ENCODE data around the gene MED26. TPM values are rescaled to one million over a fixed set of nuclear protein-coding genes. Genes with fewer than 3 reads are reported as not detected.

Gene MED26
- total RNA-seq, 3 donors from 2014 or later = 10.8 to 12.0 (median 11.2) TPM

DNA sequence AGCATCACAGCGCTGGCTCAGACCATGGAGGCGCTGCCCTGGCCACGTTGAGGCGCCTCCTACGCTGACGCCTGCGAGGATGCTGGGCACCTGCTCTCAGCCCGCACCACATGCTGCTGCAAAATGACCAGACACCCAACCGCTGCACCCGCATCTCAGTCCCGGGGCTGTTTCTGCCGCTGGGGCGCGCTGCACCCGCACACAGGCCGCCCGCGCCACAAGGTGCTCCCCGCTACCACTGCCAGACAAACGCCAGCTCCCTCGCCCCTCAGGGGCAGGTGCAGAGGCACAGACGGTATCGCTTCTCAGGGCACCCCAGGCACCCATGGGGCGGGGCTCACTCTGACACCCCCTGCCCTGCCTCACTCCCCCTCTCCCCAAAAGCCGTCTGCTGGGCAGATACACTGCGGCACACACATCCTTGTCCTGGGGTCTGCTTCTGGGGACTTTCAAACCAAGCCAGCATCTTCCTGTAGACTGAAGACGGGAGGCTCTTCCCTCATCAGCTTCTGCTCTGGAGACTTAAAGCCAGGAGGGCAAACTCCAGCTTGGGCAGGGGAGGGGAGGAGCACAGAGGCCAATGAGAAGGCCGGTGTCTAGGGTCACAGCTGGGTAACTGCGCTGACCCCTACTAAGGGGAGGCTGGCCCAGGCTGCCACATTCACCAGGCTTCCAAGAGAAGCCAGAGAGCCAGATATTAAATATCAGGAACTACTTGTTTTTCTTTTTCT lies 102.1 kb downstream of the MED26 start:
- TF ChIP-seq, protein P1, sequence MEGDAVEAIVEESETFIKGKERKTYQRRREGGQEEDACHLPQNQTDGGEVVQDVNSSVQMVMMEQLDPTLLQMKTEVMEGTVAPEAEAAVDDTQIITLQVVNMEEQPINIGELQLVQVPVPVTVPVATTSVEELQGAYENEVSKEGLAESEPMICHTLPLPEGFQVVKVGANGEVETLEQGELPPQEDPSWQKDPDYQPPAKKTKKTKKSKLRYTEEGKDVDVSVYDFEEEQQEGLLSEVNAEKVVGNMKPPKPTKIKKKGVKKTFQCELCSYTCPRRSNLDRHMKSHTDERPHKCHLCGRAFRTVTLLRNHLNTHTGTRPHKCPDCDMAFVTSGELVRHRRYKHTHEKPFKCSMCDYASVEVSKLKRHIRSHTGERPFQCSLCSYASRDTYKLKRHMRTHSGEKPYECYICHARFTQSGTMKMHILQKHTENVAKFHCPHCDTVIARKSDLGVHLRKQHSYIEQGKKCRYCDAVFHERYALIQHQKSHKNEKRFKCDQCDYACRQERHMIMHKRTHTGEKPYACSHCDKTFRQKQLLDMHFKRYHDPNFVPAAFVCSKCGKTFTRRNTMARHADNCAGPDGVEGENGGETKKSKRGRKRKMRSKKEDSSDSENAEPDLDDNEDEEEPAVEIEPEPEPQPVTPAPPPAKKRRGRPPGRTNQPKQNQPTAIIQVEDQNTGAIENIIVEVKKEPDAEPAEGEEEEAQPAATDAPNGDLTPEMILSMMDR (IDR thresholded peaks at IDR 0.05) = no peak
- no peak for ATAC-seq

DNA sequence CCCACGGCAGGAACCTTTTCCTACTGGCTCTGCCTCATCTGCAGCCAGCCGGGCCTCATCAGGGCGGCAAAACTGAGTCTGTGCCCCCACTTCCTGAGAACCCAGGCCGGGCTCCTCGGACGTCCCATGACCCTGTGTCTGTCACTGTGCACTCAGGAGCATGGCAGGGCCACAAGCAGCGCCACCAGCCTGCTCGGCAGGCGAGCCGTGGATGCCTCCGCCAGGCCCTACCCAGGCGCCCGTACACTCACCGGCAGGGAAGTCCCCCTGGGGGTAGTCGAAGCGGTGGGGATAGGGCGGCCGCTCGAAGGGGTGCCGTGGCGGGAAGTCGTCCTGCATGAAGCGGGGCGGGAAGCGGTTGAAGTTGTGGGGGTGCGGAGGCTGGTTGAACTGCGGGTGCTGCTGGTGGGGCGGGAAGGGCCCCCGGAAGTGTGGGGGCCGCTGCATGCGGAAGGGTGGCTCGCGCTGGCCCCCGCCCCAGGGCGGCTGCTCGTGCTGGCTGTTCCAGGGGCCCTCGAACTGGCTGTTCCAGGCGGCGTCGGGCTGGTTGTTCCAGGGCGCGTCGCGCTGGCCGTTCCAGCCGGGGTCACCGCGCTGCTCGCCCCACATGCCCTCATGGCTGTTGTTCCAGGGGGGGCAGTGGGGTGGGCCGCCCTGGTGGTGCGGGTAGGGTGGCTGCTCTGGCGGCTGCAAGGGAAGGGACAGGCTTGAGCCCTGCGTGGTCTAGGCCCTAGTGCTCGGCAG lies 102.8 kb downstream of the MED26 start:
- TF ChIP-seq, protein P1 (IDR thresholded peaks at IDR 0.05) = no peak
- H3K4me1 ChIP-seq (ENCODE audit: low read depth) = no peaks in the 10 kb centered on the region
- no peaks in the 10 kb centered on the region for H3K9me3 ChIP-seq
- intact Hi-C loops (cut with DNase I, micrococcal nuclease) = no loop called here
- peaks cover 7% of the 10 kb centered on the region for H3K36me3 ChIP-seq (ENCODE audit: low read depth)
- DNase-seq (no peak), ATAC-seq (no peak)
- H3K4me3 ChIP-seq = no peak overlapping the region

More for the DNA sequence above, 102.1 kb downstream of the MED26 start:
- Histone ChIP-seq H3K4me3 (no peak overlapping the region), H3K9me3 (no peaks in the 10 kb centered on the region), H3K4me1 (ENCODE audit: low read depth) (no peaks in the 10 kb centered on the region), H3K36me3 (ENCODE audit: low read depth) (peaks cover 4% of the 10 kb centered on the region)
- intact Hi-C loops (cut with DNase I, micrococcal nuclease) = no loop called here
- no peak for DNase-seq

Other genes starting within 250 kb of the MED26 start
- 10 to 100 TPM; 36.8 to 49.8 (median 40.0) TPM for gene EPS15L1, start 156.2 kb downstream of the MED26 start, total RNA-seq
- not detected for gene CALR3, start 132.0 kb downstream of the MED26 start, total RNA-seq
- 1 to 10 TPM; 2.0 to 8.4 (median 2.3) TPM for gene C19orf44, start 131.8 kb downstream of the MED26 start, total RNA-seq
- gene CHERP, start 85.8 kb downstream of the MED26 start, total RNA-seq = 10 to 100 TPM; 36.3 to 43.0 (median 38.8) TPM
- gene SLC35E1, start 55.8 kb downstream of the MED26 start, total RNA-seq = 10 to 100 TPM; 34.6 to 45.8 (median 44.0) TPM
- gene SMIM7, start 31.9 kb upstream of the MED26 start, total RNA-seq = 10 to 100 TPM; 61.2 to 88.8 (median 70.1) TPM
- gene TMEM38A, start 32.9 kb upstream of the MED26 start, total RNA-seq = 1 to 10 TPM; 5.6 to 6.0 (median 5.8) TPM
- 1 to 10 TPM in 1 of 3 donors, under 1 TPM in 2; 0.32 to 1.2 (median 0.41) TPM for gene NWD1, start 91.6 kb upstream of the MED26 start, total RNA-seq
- gene SIN3B, start 201.2 kb upstream of the MED26 start, total RNA-seq = 10 to 100 TPM; 30.7 to 56.6 (median 38.9) TPM